ENCODE results near the gene CDC42SE2. TPM values are rescaled to one million over a fixed set of nuclear protein-coding genes. Genes with fewer than 3 reads are reported as not detected.

The CDC42SE2 gene
- total and polyA plus RNA-seq, 2 experiments from 2014 or later = 24.2 to 36.2 TPM

- TF ChIP-seq STAT1 (IDR thresholded peaks at IDR 0.05; ENCODE audit: unreplicated experiment) (no peak), CREB1 (CRISPR knock-in tag; IDR thresholded peaks at IDR 0.05; ENCODE audit: low read depth) (no peak), CTCF (conservative IDR thresholded peaks at IDR 0.05; ENCODE audit: low read depth in 2 of 2) (no peak), ZNF331 (CRISPR knock-in tag; IDR thresholded peaks at IDR 0.05; ENCODE audit: low read depth) (no peak), EZH2phosphoT487 (IDR thresholded peaks at IDR 0.05; ENCODE audit: unreplicated experiment) (no peak)
- TF ChIP-seq, protein P1, sequence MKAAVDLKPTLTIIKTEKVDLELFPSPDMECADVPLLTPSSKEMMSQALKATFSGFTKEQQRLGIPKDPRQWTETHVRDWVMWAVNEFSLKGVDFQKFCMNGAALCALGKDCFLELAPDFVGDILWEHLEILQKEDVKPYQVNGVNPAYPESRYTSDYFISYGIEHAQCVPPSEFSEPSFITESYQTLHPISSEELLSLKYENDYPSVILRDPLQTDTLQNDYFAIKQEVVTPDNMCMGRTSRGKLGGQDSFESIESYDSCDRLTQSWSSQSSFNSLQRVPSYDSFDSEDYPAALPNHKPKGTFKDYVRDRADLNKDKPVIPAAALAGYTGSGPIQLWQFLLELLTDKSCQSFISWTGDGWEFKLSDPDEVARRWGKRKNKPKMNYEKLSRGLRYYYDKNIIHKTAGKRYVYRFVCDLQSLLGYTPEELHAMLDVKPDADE (IDR thresholded peaks at IDR 0.05) = no peak
Observed at GRCh38 chr5:131406975-131407638, 143.3 kb downstream of the CDC42SE2 start (continued).

- Mint-ChIP-seq H3K9me3 (no peaks in the 10 kb centered on the region), H3K4me3 (no peak overlapping the region), H3K4me1 (0 out of 3 replicates have a peak, but pooled peaks cover 2% of the 10 kb centered on the region), H3K27ac (no peak overlapping the region), H3K36me3 (ENCODE audit: low read depth) (peaks cover 19% of the 10 kb centered on the region), H3K27me3 (ENCODE audit: insufficient read depth, low read depth, poor library complexity) (peaks cover 3% of the 10 kb centered on the region)
- Histone ChIP-seq H3K27ac (ENCODE audit: low read depth) (no peak overlapping the region), H2AFZ (no peak overlapping the region), H4K20me1 (replicated peaks; ENCODE audit: insufficient read depth) (no peaks in the 10 kb centered on the region), H3K4me2 (no peak overlapping the region), H3K36me3 (ENCODE audit: insufficient read depth) (no peaks in the 10 kb centered on the region), H3K79me2 (replicated peaks; ENCODE audit: insufficient read depth) (no peaks in the 10 kb centered on the region), H3K4me1 (ENCODE audit: insufficient read depth) (no peaks in the 10 kb centered on the region), H3K9me2 (ENCODE audit: insufficient read depth) (no peaks in the 10 kb centered on the region), H3K4me3 (no peak overlapping the region), H3F3A (replicated peaks; ENCODE audit: low read depth) (no peaks in the 10 kb centered on the region), H3K27me3 (ENCODE audit: insufficient read depth) (no peaks in the 10 kb centered on the region)
- ATAC-seq (no peak), DNase-seq (ENCODE audit: low spot score) (no peak)
- TF ChIP-seq CTCF (conservative IDR thresholded peaks at IDR 0.05; ENCODE audit: low read depth in 2 of 2) (no peak), EZH2phosphoT487 (IDR thresholded peaks at IDR 0.05; ENCODE audit: unreplicated experiment) (no peak), STAT1 (IDR thresholded peaks at IDR 0.05; ENCODE audit: unreplicated experiment) (no peak), NANOG (IDR thresholded peaks at IDR 0.05; ENCODE audit: borderline replicate concordance) (no peak), POLR2AphosphoS5 (IDR thresholded peaks at IDR 0.05; ENCODE audit: low read depth) (no peak), ZNF331 (CRISPR knock-in tag; IDR thresholded peaks at IDR 0.05; ENCODE audit: low read depth) (no peak), JUNB (IDR thresholded peaks at IDR 0.05; ENCODE audit: unreplicated experiment) (no peak), ZNF114 (CRISPR knock-in tag; IDR thresholded peaks at IDR 0.05) (no peak), REST (IDR thresholded peaks at IDR 0.05; ENCODE audit: unreplicated experiment) (no peak)
- TF ChIP-seq, protein P1 (IDR thresholded peaks at IDR 0.05) = no peak
Observed at GRCh38 chr5:131413605-131414559, 150.0 kb downstream of the CDC42SE2 start.
